K562 (cell line): Measurements from ENCODE around the gene SFI1. TPM values are rescaled to one million over a fixed set of nuclear protein-coding genes. Genes with fewer than 3 reads are reported as not detected.

Experiments
- ATAC-seq: fragments of 200-7000 bp; cut with Tn5 transposase; 3 replicates; pipeline ENCODE4 v1.9.1; 2020; ENCODE audit warnings: moderate library complexity
- BruUV-seq: library from RNA; stranded (reverse); fragments of 400-500 nt; replicated peaks from 2 replicates; lab custom pipeline; 2021; lab: Mats Ljungman, UMichigan
- CTCF ChIA-PET: fragments of 300-600 bp; formaldehyde crosslinking; extraction: SDS; loops from one replicate; lab custom pipeline; 2021; ENCODE audit warnings: low intra/inter-chr PET ratio; lab: Yijun Ruan, JAX
- POLR2A ChIA-PET: fragments of 300-600, 350-650 bp; sonication (Branson Sonifier 250); formaldehyde crosslinking; extraction: SDS; loops from one replicate; lab custom pipeline; 2021; ENCODE audit warnings: antibody characterized with exemption, inconsistent platforms; lab: Yijun Ruan, JAX
- DNase-seq, 4 experiments: peaks; one replicate each; pipeline versions ENCODE4 v3.0.0 to v3.0.0-alpha.2; 2011 to 2018; ENCODE audit warnings: low spot score in 3 of 4, mixed read lengths in 3 of 4; ENCODE audit errors: extremely low read depth in 1 of 4
- FAIRE-seq: peaks from 2 replicates; lab custom pipeline; 2011; peaks lifted over from hg19 to GRCh38; lab: Jason Lieb, UNC
- H2AFZ ChIP-seq: 2 replicates; pipeline ENCODE4 v1.6.0; 2011; ENCODE audit warnings: low read depth, low read length, control low read depth, inconsistent platforms
- H3K27ac ChIP-seq: fragments of 200-600 bp; 3 replicates; pipeline ENCODE4 v1.8.0; 2011; ENCODE audit warnings: low read depth, mild to moderate bottlenecking, control low read depth, inconsistent platforms, low read length, moderate library complexity, mixed read lengths; ENCODE audit errors: extremely low read depth
- H3K27me3 ChIP-seq, 2 experiments: fragments of 300-600 bp in 1 of 2; 2 replicates in 1 of 2; 3 replicates in 1 of 2; pipeline versions ENCODE4 v1.6.0 to v1.8.0; 2011; ENCODE audit warnings: inconsistent platforms in 2 of 2, low read length in 2 of 2, mild to moderate bottlenecking in 1 of 2, mixed read lengths in 1 of 2, moderate library complexity in 1 of 2; ENCODE audit not compliant: control insufficient read depth in 2 of 2, insufficient read depth in 2 of 2
- H3K36me3 ChIP-seq: fragments of 300-600 bp; 3 replicates; pipeline ENCODE4 v1.8.0; 2011; ENCODE audit warnings: mild to moderate bottlenecking, low read length, inconsistent platforms; ENCODE audit not compliant: control insufficient read depth, insufficient read depth
- H3K4me1 ChIP-seq, 2 experiments: fragments of 200-600 bp in 1 of 2; replicated peaks in 1 of 2; 2 replicates in 1 of 2; 3 replicates in 1 of 2; pipeline versions ENCODE4 v1.5.1 to v1.8.0; 2011; ENCODE audit warnings: inconsistent platforms in 2 of 2, low read length in 2 of 2, mild to moderate bottlenecking in 1 of 2, mixed read lengths in 1 of 2, moderate library complexity in 1 of 2; ENCODE audit not compliant: control insufficient read depth in 2 of 2, insufficient read depth in 2 of 2
- H3K4me2 ChIP-seq: 2 replicates; pipeline ENCODE4 v1.6.1; 2011; ENCODE audit warnings: low read length, control low read depth, inconsistent platforms, mixed read lengths; ENCODE audit not compliant: insufficient read depth
- H3K4me3 ChIP-seq: fragments of 200-600 bp; sonication (generic), shearing (Covaris generic); 2 replicates; pipeline ENCODE4 v1.5.1; 2016; ENCODE audit warnings: control low read depth, inconsistent platforms
- H3K79me2 ChIP-seq: fragments of 200-600 bp; 3 replicates; pipeline ENCODE4 v1.8.0; 2011; ENCODE audit warnings: low read length, inconsistent platforms; ENCODE audit not compliant: control insufficient read depth, insufficient read depth
- H3K9ac ChIP-seq, 2 experiments: 2 replicates each; pipeline versions ENCODE4 v1.6.0 to v1.6.1; 2011; ENCODE audit warnings: low read depth in 2 of 2, low read length in 2 of 2, control low read depth in 1 of 2, inconsistent platforms in 1 of 2, mild to moderate bottlenecking in 1 of 2, mixed read lengths in 1 of 2; ENCODE audit not compliant: insufficient read depth in 1 of 2
- H3K9me1 ChIP-seq: one replicate; pipeline ENCODE4 v1.6.0; 2011; ENCODE audit warnings: inconsistent platforms, mild to moderate bottlenecking, low read length, moderate library complexity; ENCODE audit not compliant: control insufficient read depth, insufficient read depth
- H3K9me3 ChIP-seq: replicated peaks from 2 replicates; pipeline ENCODE4 v1.5.1; 2011; ENCODE audit warnings: low read depth, low read length, inconsistent platforms; ENCODE audit not compliant: control insufficient read depth, insufficient read depth
- H4K20me1 ChIP-seq: replicated peaks from 2 replicates; pipeline ENCODE4 v1.6.1; 2011; ENCODE audit warnings: low read length, inconsistent platforms, mixed read lengths; ENCODE audit not compliant: control insufficient read depth, insufficient read depth
- HMG20B ChIP-seq: fragments of 250-450 bp; sonication (Bioruptor Pico); IDR thresholded peaks from 2 replicates; pipeline ENCODE4 v1.5.0; 2021; ENCODE audit warnings: mild to moderate bottlenecking
- SMARCA4 ChIP-seq: fragments of 450-650 bp; IDR thresholded peaks from 2 replicates; pipeline ENCODE4 v1.6.1; 2016
- ZNF12 ChIP-seq: sonication (generic); formaldehyde crosslinking; IDR thresholded peaks from 2 replicates; pipeline ENCODE4 v1.4.0; 2020; ENCODE audit warnings: mild to moderate bottlenecking, missing genetic modification reagents
- WGBS: fragments of 100-300 bp; shearing (Covaris generic); methylation state at CpG from one replicate; pipeline ENCODE4 v1.1.6; 2016; ENCODE audit warnings: low coverage, mixed read lengths; ENCODE audit not compliant: insufficient coverage; ENCODE audit errors: missing lambda C conversion rate; 5-methylcytosine and 5-hydroxymethylcytosine counted together
- in situ Hi-C: fragments of 300-500 bp; cut with MboI; formaldehyde crosslinking; loops from 4 replicates; pipeline ENCODE4 v1.15.0; 2018; ENCODE audit warnings: inconsistent platforms, mixed read lengths
- intact Hi-C: fragments of 100-400 bp; cut with micrococcal nuclease; formaldehyde crosslinking; loops from 2 replicates; pipeline ENCODE4 v1.14.2; 2022
- polyA plus RNA-seq, 8 experiments: library from polyadenylated mRNA; depleted of rRNA in 4 of 8; stranded (reverse) in 5 of 8; unstranded in 3 of 8; fragments of >200 nt; fragmentation: Nextera tagmentation in 2 of 8; fragmentation: Illumina TruSeq in 1 of 8; extraction: Ambion mirVana in 2 of 8; extraction: Trizol in 1 of 8; gene quantifications; 2 replicates each; pipeline versions ENCODE4 v1.2.1 to v1.2.3, GENCODE V29; 2011 to 2014; ENCODE audit warnings: inconsistent platforms in 1 of 8, missing spikeins in 1 of 8
- total RNA-seq, 7 experiments: library from RNA; depleted of rRNA in 6 of 7; stranded (reverse); fragments of >200 nt in 6 of 7; fragmentation: Illumina TruSeq in 2 of 7; extraction: Trizol in 2 of 7; gene quantifications; 2 replicates each; pipeline versions ENCODE4 v1.2.1 to v1.2.3, GENCODE V29; 2011 to 2021; ENCODE audit warnings: low replicate concordance in 1 of 7
- TF ChIP-seq, protein P1 (sequence below): sonication (generic); formaldehyde crosslinking; IDR thresholded peaks from 2 replicates; pipeline ENCODE4 v1.8.1; 2023; ENCODE audit warnings: mild to moderate bottlenecking, missing genetic modification reagents
- TF ChIP-seq, protein P2 (sequence below), 2 experiments: fragments of 150-350 bp in 1 of 2; IDR thresholded peaks; 2 replicates each; pipeline ENCODE4 v1.6.1; 2012 to 2016; ENCODE audit warnings: low read depth in 2 of 2, low read length in 2 of 2, mild to moderate bottlenecking in 1 of 2, moderate library complexity in 1 of 2
- TF ChIP-seq, protein P3 (sequence below): fragments of 450-650 bp; IDR thresholded peaks from 2 replicates; pipeline ENCODE4 v1.6.1; 2014; ENCODE audit warnings: low read depth, mild to moderate bottlenecking, moderate library complexity, borderline replicate concordance

Gene SFI1
- total and polyA plus RNA-seq, 9 of the 15 experiments (the other 6 are each of a cell fraction or from before 2014, with no cell fraction given): 3.0 to 25.6 (median 14.1) TPM

DNA sequence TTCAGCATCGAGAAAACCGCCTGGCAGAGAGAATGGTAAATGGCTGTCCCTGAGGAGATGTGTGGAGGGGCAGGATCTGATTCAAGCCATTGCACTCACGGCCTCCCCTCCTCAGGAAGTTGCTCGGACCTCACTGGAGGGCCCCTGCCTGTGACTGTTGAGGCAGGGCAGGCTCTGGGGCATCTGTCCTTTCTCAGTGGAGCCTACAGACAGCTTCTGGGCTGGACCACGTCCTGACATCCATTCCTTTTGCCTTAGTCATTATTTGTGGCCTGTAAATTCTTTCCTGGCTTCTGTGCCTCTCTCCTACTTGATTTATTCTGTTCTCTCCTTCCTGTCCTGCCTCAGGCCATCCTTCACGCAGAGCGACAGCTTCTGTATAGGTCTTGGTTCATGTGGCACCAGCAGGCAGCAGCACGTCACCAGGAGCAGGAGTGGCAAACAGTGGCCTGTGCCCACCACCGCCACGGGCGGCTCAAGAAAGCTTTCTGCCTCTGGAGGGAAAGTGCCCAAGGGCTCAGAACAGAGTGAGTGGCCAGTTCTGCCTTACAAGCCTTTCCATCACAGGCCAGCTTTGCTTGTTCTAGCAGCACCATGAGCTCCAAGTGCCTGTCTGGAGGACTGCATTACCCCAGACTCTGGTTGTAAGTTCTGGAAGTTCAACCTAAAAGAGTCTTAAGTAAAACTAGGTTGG, 106.1 kb downstream of the SFI1 start:
- no peak for DNase-seq
- Histone ChIP-seq H2AFZ (no peak overlapping the region), H3K79me2 (no peaks in the 10 kb centered on the region), H3K9me1 (peaks cover 8% of the 10 kb centered on the region), H3K4me1 (peaks cover 19 to 29% of the 10 kb centered on the region in 2 experiments; a peak in 4 of 5 replicates), H3K27me3 (no peaks in the 10 kb centered on the region), H3K9me3 (no peaks in the 10 kb centered on the region), H3K4me3 (no peak overlapping the region), H4K20me1 (no peaks in the 10 kb centered on the region), H3K4me2 (peak overlapping the region; percentile 63; the same call in 1 of the 2 replicates), H3K36me3 (peaks cover 20% of the 10 kb centered on the region; the same call in 2 of the 3 replicates), H3K9ac (peak overlapping the region in 1 of 2 experiments; percentile 56; a peak in 1 of 4 replicates), H3K27ac (peak overlapping the region; percentile 77; the same call in 2 of the 3 replicates)
- ChIA-PET POLR2A (interaction anchor here (1.0 to 3.4 kb wide), 2 partner anchors 11 to 17 kb away, joined by 4 to 14 read pairs; no protein-coding TSS in a partner anchor), CTCF (no interaction called here)
- TF ChIP-seq, protein P1, sequence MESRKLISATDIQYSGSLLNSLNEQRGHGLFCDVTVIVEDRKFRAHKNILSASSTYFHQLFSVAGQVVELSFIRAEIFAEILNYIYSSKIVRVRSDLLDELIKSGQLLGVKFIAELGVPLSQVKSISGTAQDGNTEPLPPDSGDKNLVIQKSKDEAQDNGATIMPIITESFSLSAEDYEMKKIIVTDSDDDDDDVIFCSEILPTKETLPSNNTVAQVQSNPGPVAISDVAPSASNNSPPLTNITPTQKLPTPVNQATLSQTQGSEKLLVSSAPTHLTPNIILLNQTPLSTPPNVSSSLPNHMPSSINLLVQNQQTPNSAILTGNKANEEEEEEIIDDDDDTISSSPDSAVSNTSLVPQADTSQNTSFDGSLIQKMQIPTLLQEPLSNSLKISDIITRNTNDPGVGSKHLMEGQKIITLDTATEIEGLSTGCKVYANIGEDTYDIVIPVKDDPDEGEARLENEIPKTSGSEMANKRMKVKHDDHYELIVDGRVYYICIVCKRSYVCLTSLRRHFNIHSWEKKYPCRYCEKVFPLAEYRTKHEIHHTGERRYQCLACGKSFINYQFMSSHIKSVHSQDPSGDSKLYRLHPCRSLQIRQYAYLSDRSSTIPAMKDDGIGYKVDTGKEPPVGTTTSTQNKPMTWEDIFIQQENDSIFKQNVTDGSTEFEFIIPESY (CRISPR knock-in tag): no peak
- TF ChIP-seq SMARCA4 (no peak), ZNF12 (CRISPR knock-in tag) (no peak), HMG20B (CRISPR knock-in tag) (no peak)
- TF ChIP-seq, protein P2, sequence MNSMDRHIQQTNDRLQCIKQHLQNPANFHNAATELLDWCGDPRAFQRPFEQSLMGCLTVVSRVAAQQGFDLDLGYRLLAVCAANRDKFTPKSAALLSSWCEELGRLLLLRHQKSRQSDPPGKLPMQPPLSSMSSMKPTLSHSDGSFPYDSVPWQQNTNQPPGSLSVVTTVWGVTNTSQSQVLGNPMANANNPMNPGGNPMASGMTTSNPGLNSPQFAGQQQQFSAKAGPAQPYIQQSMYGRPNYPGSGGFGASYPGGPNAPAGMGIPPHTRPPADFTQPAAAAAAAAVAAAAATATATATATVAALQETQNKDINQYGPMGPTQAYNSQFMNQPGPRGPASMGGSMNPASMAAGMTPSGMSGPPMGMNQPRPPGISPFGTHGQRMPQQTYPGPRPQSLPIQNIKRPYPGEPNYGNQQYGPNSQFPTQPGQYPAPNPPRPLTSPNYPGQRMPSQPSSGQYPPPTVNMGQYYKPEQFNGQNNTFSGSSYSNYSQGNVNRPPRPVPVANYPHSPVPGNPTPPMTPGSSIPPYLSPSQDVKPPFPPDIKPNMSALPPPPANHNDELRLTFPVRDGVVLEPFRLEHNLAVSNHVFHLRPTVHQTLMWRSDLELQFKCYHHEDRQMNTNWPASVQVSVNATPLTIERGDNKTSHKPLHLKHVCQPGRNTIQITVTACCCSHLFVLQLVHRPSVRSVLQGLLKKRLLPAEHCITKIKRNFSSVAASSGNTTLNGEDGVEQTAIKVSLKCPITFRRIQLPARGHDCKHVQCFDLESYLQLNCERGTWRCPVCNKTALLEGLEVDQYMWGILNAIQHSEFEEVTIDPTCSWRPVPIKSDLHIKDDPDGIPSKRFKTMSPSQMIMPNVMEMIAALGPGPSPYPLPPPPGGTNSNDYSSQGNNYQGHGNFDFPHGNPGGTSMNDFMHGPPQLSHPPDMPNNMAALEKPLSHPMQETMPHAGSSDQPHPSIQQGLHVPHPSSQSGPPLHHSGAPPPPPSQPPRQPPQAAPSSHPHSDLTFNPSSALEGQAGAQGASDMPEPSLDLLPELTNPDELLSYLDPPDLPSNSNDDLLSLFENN (IDR thresholded peaks at IDR 0.05; ENCODE audit: low read depth in 2 of 2, low read length in 2 of 2): no peak
- TF ChIP-seq, protein P3, sequence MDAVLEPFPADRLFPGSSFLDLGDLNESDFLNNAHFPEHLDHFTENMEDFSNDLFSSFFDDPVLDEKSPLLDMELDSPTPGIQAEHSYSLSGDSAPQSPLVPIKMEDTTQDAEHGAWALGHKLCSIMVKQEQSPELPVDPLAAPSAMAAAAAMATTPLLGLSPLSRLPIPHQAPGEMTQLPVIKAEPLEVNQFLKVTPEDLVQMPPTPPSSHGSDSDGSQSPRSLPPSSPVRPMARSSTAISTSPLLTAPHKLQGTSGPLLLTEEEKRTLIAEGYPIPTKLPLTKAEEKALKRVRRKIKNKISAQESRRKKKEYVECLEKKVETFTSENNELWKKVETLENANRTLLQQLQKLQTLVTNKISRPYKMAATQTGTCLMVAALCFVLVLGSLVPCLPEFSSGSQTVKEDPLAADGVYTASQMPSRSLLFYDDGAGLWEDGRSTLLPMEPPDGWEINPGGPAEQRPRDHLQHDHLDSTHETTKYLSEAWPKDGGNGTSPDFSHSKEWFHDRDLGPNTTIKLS: no peak
- 78% methylated on average over 10 of the region's 11 CpGs for WGBS
- intact Hi-C loops: loop anchor here (2.0 kb wide), 1 partner anchor 18 kb away; no protein-coding TSS in a partner anchor
- ATAC-seq: no peak
- FAIRE-seq: no peak
- in situ Hi-C loops: no loop called here
- no TSS peak for BruUV-seq
